GM12892 (cell line): ENCODE measurements around the gene GLT6D1.

Experiments used
- DNase-seq: peaks from one replicate; pipeline ENCODE4 v3.0.0; 2011; ENCODE audit not compliant: insufficient read length
- FAIRE-seq: peaks from 2 replicates; lab custom pipeline; 2011; peaks lifted over from hg19 to GRCh38; lab: Jason Lieb, UNC
- POLR2A ChIP-seq: IDR thresholded peaks from 2 replicates; pipeline ENCODE4 v1.6.1; 2011; ENCODE audit warnings: low read depth, low read length, control low read depth
- POLR2AphosphoS5 ChIP-seq: IDR thresholded peaks from 2 replicates; pipeline ENCODE4 v1.6.1; 2011; ENCODE audit warnings: low read depth, low read length, control low read depth
- TAF1 ChIP-seq: IDR thresholded peaks from 2 replicates; pipeline ENCODE4 v1.6.1; 2011; ENCODE audit warnings: low read depth, mild to moderate bottlenecking, control low read depth, low read length, borderline replicate concordance

The GLT6D1 gene

GRCh38 chr9:135574943-135575342, 64.4 kb downstream of the GLT6D1 start:
- TF ChIP-seq TAF1 (no peak), POLR2AphosphoS5 (no peak), POLR2A (no peak)
- FAIRE-seq: no peak
- DNase-seq: no peak

- TF ChIP-seq POLR2A (no peak), POLR2AphosphoS5 (no peak), TAF1 (no peak)
- no peak for DNase-seq
- no peak for FAIRE-seq
Observed at GRCh38 chr9:135574331-135574730, 65.0 kb downstream of the GLT6D1 start.
